ENCODE data around the gene GNL1.

GNL1 gene

GRCh38 chr6:30568245-30568644 lies 12.0 kb upstream of the GNL1 start:
- peak; percentile 17 to 27 for DNase-seq (ENCODE audit: low read depth in 2 of 2)

GRCh38 chr6:30565772-30566171 lies 9.5 kb upstream of the GNL1 start:
- no peak for DNase-seq (ENCODE audit: low read depth in 2 of 2)

- no peak for DNase-seq (ENCODE audit: low read depth in 2 of 2)
Observed at GRCh38 chr6:30564114-30564513, 7.8 kb upstream of the GNL1 start.

GRCh38 chr6:30562470-30563425 lies 6.5 kb upstream of the GNL1 start:
- no peak for DNase-seq (ENCODE audit: low read depth in 2 of 2)

GRCh38 chr6:30560930-30561329 lies 4.6 kb upstream of the GNL1 start:
- DNase-seq (ENCODE audit: low read depth in 2 of 2), result no peak

- no peak for DNase-seq (ENCODE audit: low read depth in 2 of 2)
Observed at GRCh38 chr6:30557683-30557981, 1.3 kb upstream of the GNL1 start.

- peak; percentile 75 to 81 for DNase-seq (ENCODE audit: low read depth in 2 of 2)
Observed at GRCh38 chr6:30556906-30557682, 805 bp upstream of the GNL1 start, which contains the start of gene PRR3. TSS of gene PRR3 (plus strand) at chr6:30557295. CDS start at chr6:30557345, 50 bp downstream.

- no peak for DNase-seq (ENCODE audit: low read depth in 2 of 2)
Observed at GRCh38 chr6:30555816-30556065, 548 bp downstream of the GNL1 start.

- DNase-seq (ENCODE audit: low read depth in 2 of 2), result no peak
Observed at GRCh38 chr6:30554962-30555815, 1.1 kb downstream of the GNL1 start.

GRCh38 chr6:30554404-30554803 lies 1.9 kb downstream of the GNL1 start:
- no peak for DNase-seq (ENCODE audit: low read depth in 2 of 2)

GRCh38 chr6:30548375-30548774 lies 7.9 kb downstream of the GNL1 start:
- no peak for DNase-seq (ENCODE audit: low read depth in 2 of 2)

GRCh38 chr6:30547454-30547853 lies 8.8 kb downstream of the GNL1 start:
- DNase-seq (ENCODE audit: low read depth in 2 of 2), result no peak

- DNase-seq (ENCODE audit: low read depth in 2 of 2), result no peak
Observed at GRCh38 chr6:30544666-30545272, 11.5 kb downstream of the GNL1 start.

GRCh38 chr6:30543821-30544220 lies 12.5 kb downstream of the GNL1 start:
- DNase-seq (ENCODE audit: low read depth in 2 of 2), result no peak

- DNase-seq (ENCODE audit: low read depth in 2 of 2), result no peak
Observed at GRCh38 chr6:30542915-30543314, 13.4 kb downstream of the GNL1 start.

GRCh38 chr6:30542404-30542725 lies 13.9 kb downstream of the GNL1 start:
- no peak for DNase-seq (ENCODE audit: low read depth in 2 of 2)

- peak; percentile 71 to 73 for DNase-seq (ENCODE audit: low read depth in 2 of 2)
Observed at GRCh38 chr6:30541515-30542403, 14.5 kb downstream of the GNL1 start.

- DNase-seq (ENCODE audit: low read depth in 2 of 2), result no peak
Observed at GRCh38 chr6:30537931-30538330, 18.4 kb downstream of the GNL1 start.

- no peak for DNase-seq (ENCODE audit: low read depth in 2 of 2)
Observed at GRCh38 chr6:30533460-30534294, 22.6 kb downstream of the GNL1 start.

GRCh38 chr6:30530014-30530413 lies 26.3 kb downstream of the GNL1 start:
- DNase-seq (ENCODE audit: low read depth in 2 of 2), result no peak

Measured in stimulated activated CD8-positive, alpha-beta memory T cell treated with anti-CD3 and anti-CD28 coated beads, Interleukin-7, amount 100 ng/mL, for 4 hours (primary cell).